Measurements from ENCODE around the gene CLEC4C.
"Not testable (repeated sequence)": the region's sequence is repeated elsewhere in the genome, so short reads cannot be mapped to it uniquely, and the experiment has no call there.

Gene CLEC4C, protein sequence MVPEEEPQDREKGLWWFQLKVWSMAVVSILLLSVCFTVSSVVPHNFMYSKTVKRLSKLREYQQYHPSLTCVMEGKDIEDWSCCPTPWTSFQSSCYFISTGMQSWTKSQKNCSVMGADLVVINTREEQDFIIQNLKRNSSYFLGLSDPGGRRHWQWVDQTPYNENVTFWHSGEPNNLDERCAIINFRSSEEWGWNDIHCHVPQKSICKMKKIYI

DNA sequence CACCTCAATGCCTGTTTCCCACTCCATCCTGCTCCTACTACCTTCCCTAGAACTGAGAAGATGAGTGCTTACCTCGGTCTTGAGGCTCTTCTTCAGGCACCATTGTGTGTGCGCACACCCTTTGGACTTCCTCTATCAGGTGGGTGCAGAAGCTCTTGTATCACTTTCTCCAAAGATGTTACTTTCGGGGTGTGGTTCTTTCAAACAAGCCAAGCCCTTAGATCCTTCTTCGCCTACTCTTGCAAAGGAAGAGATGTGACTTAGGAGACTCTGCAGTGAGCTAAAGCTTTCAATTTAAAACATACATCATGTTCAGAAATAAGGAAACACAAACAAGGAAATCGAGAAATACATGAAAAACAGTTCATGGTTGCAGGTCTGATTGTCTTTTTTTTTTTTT lies at the start of gene CLEC4C:
CLEC4C (minus strand) TSS at position 130 of the 400 bp plus-strand sequence; CDS start at position 103, 27 bp downstream.
- no peak for DNase-seq

DNA sequence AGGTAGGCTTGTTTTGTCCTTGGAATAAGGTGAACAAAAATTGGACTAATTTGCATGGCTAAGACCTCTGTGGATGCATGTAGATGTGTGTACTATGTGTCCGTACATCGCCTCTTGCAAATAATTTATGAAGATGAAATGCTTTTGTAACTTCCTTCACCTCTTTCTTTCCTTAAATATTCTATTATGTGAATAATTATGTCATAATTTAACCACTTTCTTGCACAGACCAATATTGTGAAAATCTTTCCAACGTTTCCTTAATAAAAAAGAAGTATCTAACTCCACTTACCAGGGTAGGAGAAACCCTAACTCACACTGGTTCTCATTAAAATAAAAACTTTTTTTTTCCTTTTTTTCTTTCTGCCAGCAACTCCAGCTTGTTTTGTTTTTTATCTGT lies 46.0 kb upstream of the CLEC4C start:
- no peak for DNase-seq

DNA sequence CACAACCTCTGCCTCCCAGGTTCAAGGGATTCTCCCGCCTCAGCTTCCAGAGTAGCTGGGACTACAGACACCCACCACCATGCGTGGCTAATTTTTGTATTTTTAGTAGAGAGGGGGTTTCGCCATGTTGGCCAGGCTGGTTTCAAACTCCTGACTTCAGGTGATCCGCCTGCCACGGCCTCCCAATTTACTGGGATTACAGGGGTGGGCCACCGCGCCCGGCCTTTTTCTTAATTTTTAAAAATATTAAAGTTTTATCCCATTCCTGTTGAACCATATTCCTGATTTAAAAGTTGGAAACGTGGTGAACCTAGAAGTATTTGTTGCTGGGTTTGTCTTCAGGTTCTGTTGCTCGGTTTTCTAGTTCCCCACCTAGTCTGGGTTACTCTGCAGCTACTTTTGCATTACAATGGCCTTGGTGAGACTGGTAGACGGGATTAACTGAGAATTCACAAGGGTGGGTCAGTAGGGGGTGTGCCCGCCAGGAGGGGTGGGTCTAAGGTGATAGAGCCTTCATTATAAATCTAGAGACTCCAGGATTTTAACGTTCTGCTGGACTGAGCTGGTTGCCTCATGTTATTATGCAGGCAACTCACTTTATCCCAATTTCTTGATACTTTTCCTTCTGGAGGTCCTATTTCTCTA lies 41.8 kb upstream of the CLEC4C start, which contains the start of gene NANOG:
NANOG (plus strand) TSS at position 519 of the 645 bp plus-strand sequence. CDS start 213 bp downstream, outside the sequence.
- not testable (repeated sequence) for DNase-seq

DNA sequence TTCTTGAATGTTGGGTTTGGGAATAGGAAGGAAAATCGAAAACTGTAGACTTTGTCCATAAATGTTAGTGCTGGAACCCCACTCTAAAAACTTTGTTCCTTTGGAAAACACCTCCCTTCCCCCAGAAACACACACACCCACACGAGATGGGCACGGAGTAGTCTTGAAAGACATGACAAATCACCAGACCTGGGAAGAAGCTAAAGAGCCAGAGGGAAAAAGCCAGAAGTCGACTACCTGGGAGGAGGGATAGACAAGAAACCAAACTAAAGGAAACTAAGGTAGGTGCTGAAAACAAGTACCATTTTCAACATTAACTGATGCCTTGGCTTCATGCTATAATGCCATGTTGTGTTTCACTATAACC lies 41.1 kb upstream of the CLEC4C start:
- no peak for DNase-seq

DNA sequence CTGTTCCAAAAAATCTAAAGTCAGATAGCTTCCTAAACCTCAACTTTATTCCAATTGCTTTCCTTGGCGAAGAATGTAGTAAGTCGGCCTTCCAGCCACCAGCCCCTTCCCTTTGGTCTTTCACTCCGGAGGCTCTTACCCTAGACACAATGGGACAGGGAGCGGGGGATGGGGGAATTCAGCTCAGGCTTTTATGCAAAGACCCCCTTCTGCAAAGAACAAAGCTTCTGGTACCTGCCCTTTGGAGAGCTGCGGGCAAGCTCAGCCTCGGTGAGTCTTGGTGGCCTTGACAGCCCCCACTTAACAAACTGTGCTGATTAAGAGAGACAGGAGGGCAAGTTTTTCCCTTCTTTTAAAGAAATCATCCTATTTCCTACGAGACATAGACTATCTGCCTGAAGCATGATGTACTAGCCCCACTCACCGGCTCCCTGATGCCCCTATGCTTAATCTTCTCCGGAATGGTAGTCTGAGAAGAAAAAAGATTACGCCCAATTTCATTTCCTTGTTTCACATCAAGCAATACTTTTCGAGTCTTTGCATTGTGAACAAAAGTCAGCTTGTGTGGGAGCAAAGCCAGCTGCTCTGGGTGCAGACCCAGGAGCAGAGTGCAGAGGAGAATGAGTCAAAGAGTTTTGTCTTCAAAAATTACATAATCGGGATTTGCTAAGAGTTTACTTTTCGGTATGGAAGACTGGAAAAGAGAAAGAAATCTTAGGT lies 40.6 kb upstream of the CLEC4C start:
- no peak for DNase-seq

DNA sequence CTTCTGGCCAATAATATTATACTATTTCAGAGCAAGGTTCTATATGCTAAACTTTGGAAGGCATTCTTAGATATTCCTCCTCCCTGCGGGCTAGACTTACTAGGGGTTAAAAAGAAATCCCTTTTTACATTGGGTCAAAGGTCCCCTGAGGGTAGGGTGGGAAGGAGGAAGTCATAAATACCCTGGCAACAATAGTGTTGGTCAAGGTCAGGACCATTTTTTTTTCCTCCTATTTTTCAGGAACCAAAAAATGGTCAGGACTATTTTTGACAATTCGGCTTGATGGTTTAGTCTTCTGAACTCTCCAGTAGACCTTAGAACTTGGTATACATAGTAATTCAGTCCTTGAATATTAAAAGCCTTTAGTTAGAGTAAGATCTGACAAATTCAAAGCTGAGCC lies 37.5 kb upstream of the CLEC4C start:
- DNase-seq, result no peak

DNA sequence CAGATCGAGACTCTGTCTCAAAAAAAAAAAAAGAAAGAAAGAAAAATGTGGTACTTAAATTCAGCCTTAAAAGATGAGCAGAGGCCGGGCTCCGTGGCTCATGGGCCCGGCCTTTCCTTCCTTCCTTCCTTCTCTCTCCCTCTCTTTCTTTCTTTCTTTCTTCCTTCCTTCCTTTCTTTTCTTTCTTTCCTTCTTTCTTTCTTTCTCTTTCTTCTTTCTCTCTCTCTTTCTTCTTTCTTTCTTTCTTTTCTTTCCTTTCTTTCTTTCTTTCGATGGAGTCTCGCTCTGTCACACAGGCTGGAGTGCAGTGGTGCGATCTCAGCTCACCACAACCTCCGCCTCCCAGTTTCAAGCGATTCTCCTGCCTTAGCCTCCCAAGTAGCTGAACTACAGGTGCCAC lies 36.3 kb upstream of the CLEC4C start:
- not testable (repeated sequence) for DNase-seq

DNA sequence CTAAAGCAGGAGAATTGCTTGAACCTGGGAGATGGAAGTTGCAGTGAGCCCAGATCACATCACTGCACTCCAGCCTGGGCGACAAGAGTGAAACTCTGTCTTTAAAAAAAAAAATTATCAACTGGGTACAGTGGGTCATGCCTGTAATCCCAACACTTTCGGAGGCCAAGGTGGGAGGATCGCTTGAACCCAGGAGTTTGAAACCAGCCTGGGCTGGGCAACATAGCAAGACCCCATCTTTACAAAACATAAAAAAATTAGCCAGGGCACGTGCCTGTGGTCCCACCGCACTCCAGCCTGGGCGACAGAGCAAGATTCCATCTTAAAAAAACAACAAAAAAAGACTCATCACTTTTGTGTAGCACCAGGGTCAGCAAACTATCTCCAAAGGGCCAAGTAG lies 34.9 kb upstream of the CLEC4C start:
- DNase-seq, result no peak

DNA sequence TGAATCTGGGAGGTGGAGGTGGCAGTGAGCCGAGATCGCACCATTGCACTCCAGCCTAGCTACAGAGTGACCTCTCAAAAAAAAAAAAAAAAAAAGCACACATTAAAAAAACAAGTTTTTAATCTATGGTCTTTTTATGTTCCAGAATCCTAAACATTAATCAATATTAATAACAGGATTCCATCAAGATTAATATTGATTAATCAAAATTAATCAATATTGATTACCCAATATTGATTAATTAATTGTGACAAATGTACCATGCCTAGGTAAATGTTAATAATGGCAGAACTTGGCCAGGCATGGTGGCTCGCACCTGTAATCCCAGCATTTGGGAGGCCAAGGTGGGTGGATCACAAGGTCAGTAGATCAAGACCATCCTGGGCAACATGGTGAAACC lies 34.1 kb upstream of the CLEC4C start:
- DNase-seq, result no peak

DNA sequence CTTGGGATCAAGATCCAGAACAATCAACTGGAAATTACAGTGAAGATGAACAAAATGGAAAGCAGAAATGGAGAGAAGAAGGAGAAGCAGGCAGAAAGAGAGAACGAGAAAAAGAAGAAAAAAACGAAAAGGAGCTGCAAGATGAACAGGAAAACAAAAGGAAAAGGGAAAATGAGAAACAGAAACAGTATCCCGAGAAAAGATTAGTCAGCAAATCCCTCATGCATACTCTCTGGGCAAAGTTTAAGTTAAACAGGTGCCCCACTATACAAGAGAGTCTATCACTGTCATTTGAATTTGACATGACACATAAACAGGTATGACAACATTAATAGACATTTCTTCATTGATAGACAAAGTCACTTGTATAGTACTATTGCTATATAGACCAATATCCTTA lies 22.8 kb upstream of the CLEC4C start:
- DNase-seq, result no peak

DNA sequence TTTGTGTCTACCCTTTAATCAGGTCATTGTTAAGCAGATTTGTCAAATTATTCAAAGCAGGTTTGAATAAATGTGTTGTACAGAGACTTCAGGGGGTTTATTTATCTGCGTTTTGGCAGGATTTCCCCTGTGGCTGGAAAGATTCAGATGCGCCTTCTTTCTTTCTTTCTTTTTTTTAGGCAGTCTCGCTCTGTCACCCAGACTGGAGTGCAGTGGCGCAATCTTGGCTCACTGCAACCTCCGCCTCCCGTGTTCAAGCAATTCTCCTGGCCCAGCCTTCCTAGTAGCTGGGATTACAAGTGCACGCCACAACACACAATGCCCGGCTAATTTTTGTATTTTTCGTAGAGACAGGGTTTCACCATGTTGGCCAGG lies 11.6 kb upstream of the CLEC4C start:
- no peak for DNase-seq

DNA sequence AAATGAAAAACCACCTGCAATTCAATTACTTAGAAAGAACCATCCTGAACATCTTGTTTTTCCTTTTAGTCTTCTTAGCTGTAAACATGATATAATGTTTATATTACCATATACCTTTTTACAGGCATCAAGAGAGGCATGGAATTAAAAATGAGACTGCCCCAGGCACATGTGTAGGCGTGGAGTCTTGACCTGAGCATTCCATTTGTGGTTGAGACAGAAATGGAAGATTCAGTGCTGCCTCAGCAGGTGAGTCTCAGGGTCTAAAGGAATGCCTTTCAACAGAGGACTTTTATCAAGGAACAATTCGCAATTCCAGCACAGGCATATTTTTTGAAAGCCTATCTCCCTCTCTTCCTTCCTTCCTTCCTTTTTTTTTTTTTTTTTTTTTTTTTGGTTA lies 9.8 kb upstream of the CLEC4C start:
- no peak for DNase-seq

DNA sequence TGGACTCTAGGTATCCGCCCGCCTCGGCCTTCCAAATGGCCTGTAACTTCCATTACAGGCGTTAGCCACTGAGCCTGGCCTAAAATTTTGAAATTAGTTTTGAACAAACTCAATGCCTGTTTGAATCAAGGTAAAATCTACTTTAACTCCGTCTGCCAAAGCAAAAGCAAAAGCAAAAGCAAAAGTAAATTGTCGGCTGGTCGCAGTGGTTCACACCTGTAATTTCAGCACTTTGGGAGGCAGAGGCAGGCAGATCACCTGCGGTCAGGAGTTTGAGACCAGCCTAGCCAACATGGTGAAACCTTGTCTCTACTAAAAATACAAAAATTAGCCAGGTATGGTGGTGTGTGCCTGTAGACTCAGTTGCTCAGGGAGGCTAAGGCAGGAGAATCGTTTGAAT lies 8.5 kb upstream of the CLEC4C start:
- not testable (repeated sequence) for DNase-seq

DNA sequence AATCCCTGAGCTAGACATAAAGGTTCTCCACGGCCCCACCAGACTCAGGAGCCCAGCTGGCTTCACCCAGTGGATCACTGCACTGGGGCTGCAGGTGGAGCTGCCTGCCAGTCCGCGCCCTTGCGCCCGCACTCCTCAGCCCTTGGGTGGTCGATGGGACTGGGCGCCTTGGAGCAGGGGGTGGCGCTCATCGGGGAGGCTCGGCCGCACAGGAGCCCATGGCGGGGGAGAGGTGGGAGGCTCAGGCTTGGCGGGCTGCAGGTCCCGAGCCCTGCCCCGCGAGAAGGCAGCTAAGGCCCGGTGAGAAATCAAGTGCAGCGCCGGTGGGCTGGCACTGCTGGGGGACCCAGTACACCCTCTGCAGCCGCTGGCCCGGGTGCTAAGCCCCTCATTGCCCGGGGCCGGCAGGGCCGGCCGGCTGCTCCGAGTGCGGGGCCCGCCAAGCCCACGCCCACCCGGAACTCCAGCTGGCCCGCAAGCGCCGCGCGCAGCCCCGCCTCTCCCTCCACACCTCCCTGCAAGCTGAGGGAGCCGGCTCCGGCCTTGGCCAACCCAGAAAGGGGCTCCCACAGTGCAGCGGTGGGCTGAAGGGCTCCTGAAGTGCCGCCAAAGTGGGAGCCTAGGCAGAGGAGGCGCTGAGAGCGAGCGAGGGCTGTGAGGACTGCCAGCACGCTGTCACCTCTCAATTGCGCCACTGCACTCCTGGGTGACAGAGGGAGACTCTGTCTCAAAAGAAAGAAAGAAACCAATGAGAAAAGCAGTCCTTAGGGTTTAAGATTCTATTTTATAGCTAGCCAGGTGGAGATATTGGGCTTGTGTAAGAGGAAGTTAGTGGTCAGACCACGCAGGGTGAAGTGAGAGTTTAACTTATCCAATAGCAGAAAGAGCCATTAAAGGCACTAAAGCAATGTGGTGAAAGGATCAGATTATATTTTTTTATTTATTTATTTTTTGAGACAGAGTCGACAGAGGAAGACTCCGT lies 5.1 kb upstream of the CLEC4C start:
- not testable (repeated sequence) for DNase-seq

DNA sequence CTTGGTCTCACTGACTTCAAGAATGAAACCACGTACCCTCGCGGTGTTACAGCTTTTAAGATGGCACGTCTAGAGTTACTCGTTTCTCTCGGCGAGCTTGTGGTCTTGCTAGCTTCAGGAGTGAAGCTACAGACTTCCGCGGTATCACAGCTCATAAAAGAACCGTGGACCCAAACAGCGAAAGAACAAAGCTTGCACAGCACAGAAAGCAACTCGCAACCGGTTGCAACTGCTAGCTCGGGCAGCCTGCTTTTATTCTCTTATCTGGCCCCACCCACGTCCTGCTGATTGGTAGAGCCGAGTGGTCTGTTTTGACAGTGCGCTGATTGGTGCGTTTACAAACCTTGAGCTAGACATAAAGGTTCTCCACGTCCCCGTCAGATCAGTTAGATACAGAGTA lies 4.2 kb upstream of the CLEC4C start:
- DNase-seq, result no peak

DNA sequence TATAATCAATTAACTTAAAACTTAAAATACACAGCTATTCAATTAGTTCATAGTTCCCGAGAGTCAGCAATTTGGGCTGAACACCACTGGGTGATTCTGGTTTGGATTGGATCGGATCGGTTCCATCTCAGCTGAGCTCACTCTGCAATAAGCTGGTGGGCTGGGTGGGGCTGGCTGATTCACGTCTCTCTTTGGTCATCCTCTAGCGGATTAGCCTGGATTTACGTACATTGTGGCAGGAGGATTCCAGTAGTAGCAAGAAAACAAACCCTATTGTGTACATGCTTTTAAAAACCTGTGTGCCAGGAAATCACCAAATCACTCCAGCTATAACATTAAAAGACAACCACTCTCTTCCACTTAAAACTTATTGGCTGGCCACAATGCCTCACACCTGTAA lies 3.2 kb upstream of the CLEC4C start:
- no peak for DNase-seq

DNA sequence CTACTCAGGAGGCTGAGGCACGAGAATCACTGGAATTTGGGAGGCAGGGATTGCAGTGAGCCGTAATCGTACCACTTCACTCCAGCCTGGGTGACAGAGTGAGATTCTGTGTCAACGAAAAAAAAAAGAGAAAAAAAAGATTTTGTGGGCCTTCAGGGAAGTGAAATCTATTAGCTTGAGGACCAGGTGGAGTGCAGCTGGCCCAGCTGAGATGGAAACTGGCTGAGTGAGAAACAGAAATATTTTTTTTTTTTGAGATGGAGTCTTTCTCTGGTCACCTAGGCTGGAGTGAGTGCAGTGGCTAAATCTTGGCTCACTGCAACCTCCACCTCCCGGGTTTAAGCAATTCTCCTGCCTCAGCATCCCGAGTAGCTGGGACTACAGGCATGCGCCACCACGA lies 2.3 kb upstream of the CLEC4C start:
- DNase-seq, result no peak

DNA sequence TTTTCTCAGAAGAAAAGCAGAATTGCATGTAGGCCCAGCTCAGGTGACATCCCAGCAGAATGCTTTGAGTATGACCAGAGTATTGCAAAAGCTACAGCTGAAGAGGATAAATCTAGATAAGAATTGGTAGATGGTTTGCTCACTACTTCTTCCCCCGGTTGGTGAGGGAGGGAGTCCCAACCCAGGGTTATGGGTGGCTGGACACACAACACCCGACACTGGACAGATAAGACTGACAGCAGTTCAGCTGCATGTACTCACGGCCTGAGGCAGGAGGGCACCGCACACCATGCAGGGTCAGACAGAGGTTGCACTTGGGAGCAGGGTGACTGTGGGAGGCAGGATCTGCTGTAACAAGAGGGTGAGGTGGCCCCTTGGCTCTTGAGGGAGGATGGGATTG lies 1.7 kb upstream of the CLEC4C start:
- DNase-seq, result no peak

DNA sequence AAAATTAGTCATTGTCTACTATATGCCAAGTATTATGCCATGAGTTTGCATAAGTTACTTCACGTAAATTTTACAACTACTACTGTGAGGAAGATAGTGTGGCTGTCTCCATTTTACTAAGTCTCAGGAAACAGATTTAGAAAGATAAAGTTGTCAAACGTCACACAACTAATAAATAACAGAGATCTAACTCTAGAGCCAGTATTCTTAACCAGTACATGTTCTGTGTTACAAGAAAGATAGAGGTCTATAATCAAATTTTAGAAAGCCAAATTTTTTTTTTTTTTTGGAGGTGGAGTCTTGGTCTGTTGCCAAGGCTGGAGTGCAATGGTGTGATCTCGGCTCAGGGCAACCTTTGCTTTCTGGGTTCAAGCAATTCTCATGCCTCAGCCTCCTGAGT lies 14.2 kb downstream of the CLEC4C start:
- DNase-seq, result no peak

DNA sequence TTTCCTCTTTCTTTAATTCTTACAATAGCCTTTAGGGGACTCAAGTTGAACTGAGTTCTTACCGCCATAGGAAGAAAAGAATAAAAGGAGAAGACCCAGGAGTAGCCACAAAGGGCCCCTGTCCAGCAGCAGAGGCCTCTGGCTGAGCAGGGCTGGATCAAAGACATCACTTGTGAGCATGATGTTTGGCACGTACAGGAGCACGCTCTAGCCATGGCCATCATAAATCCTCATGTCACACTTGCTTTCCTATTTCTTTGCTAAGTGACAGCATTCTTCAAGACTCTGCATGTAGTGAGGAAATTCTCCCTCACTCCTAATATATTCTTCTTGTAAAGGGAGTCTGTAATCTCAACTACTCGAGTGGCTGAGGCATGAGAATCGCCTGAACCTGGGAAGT lies 15.7 kb downstream of the CLEC4C start:
- DNase-seq, result no peak

DNA sequence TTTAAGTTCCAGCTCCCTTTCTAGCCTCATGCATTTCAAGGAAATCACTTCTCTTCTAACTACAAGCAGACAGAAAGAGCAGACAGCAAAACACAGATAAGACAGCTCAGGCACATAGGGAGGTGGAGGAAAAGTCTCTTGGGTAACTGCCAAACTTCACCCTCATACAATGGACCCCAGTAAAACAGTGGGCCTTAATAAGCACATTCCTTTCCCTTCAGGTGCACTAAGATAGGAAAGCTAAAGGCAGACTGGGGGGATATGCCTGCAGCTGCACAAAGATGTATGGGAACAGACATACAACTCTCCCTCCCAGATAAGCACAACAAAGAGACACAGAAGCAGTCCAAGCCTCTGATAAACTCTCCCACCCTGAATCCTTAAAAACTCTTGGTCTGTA lies 16.2 kb downstream of the CLEC4C start:
- not testable (repeated sequence) for DNase-seq

DNA sequence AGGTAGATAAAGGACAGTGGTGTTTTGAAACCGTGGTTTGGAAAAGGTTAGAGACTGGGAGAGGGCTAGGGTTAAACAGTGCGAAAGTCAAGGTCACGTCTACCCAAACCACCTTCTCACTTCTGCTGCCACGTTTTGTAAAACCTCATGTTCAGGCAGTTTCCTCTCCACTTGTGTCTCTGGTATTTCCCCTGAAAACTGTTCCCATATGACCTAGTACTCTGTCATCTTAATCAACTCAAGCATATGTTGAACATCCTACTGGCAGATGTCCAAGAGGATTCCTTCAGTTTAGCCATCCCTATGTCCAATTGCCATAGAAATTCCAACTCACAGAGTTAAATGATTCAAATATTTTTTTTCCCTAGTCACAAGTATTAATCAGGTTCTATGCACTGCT lies 17.4 kb downstream of the CLEC4C start:
- no peak for DNase-seq

DNA sequence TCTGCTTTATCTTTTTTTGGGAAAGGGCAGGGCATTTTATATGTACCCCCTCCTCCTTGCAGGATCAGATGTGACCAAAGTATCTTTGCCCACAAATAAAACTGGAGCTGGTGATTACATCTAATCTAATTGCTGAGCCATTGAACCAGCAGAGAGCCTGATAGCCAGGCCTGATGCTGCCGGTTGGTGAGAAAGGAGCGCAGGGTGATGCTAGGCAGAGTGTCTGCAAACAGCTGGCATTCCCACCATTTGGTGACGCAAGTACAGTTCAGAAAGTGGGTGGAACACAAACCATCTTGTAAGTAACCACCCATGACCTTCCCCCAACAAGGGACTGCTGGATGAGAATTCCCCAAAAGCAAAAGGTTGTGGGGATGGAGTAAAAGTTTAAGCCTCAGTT lies 23.2 kb downstream of the CLEC4C start:
- no peak for DNase-seq

All from stimulated activated naive CD4-positive, alpha-beta T cell (primary cell).